ENCODE measurements around the gene UCK2.

The UCK2 gene

DNA sequence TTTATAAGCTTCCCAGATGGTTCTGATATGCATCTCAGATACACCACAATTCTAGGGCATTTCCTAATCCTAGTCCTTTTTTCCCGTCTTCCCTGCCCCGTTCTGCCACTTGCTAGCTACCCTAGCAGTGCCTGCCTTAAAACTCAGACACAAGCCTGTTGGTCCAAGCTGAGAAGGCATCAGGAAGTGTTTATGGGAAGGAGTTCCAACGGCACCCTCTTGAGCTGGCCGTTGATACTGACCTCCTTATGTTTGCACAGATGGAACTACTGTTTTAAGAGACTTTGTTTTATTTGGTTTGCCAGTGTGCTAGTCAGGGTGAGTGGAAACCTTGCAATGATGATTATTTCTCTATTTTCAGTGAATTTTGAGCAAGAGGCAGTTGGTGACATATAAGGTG lies 67.2 kb downstream of the UCK2 start:
- Histone ChIP-seq H3K4me2 (no peak overlapping the region), H3K9ac (no peak overlapping the region), H3K36me3 (peaks cover 60 to 100% (median 94%) of the 10 kb centered on the region in 11 experiments), H4K20me1 (peaks cover 0 to 100% (median 72%) of the 10 kb centered on the region in 11 experiments; a peak in 18 of 22 replicates), H3K27ac (no peak overlapping the region), H3K27me3 (no peaks in the 10 kb centered on the region), H3K9me3 (replicated peaks in 1 of 11) (no peaks in the 10 kb centered on the region), H3K4me1 (peaks cover 2 to 14% (median 13%) of the 10 kb centered on the region in 10 experiments; a peak in 18 of 20 replicates), H3K4me3 (no peak overlapping the region)
- no peak for TF ChIP-seq Cebpa-rat (IDR thresholded peaks at IDR 0.05)

DNA sequence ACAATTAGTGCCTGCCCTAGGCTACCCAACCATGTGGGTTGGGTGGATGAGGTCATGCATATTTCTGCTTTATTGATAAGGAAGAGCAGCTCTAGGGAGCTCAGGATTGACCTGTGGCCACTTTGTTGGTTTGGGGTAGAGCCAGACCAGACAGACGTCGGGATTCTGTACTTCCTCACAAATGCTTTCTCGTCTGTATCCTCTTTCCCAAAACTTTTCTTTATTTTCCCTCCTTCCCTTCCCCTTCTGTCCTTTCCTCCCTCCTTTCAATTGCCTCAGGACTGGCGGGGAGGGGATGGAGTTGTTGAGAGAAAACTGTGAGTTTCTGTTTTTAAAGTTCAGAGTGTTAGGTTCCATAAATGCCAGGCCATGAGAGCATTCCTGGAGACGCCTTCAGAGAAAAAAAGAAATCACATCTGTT lies 68.0 kb downstream of the UCK2 start:
- Histone ChIP-seq H3K27me3 (no peaks in the 10 kb centered on the region), H3K36me3 (peaks cover 60 to 96% (median 86%) of the 10 kb centered on the region in 11 experiments), H3K27ac (no peak overlapping the region), H3K4me1 (peaks cover 11 to 23% (median 21%) of the 10 kb centered on the region in 10 experiments), H3K9ac (no peak overlapping the region), H3K4me2 (no peak overlapping the region), H3K9me3 (replicated peaks in 1 of 11) (no peaks in the 10 kb centered on the region), H3K4me3 (no peak overlapping the region), H4K20me1 (peaks cover 0 to 100% (median 72%) of the 10 kb centered on the region in 11 experiments; a peak in 18 of 22 replicates)
- no peak for TF ChIP-seq Cebpa-rat (IDR thresholded peaks at IDR 0.05)

DNA sequence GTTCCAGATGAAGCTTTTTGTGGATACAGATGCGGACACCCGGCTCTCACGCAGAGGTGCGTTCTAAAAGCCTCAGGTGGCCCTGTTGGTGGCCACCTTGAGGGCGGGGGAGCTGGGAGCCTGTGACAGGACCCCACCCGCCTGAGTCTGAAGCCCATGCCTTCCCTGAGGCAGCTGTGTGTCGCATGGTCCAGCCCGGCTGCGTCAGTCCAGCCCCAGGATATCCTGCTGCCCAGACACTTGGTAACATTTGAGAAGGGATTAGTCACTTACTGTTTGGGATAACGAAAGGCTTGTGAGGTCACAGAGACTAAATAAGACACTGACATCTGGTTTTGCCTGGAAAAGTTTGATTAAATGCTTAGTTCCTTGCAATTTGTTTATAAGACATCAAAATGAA lies 68.9 kb downstream of the UCK2 start:
- Histone ChIP-seq H3K4me3 (no peak overlapping the region), H3K9me3 (replicated peaks in 1 of 11) (no peaks in the 10 kb centered on the region), H3K4me2 (no peak overlapping the region), H3K9ac (no peak overlapping the region), H3K36me3 (peaks cover 56 to 95% (median 82%) of the 10 kb centered on the region in 11 experiments), H4K20me1 (peaks cover 0 to 100% (median 72%) of the 10 kb centered on the region in 11 experiments; a peak in 18 of 22 replicates), H3K27ac (no peak overlapping the region), H3K27me3 (no peaks in the 10 kb centered on the region), H3K4me1 (peaks cover 17 to 31% (median 29%) of the 10 kb centered on the region in 10 experiments)
- no peak for TF ChIP-seq Cebpa-rat (IDR thresholded peaks at IDR 0.05)

DNA sequence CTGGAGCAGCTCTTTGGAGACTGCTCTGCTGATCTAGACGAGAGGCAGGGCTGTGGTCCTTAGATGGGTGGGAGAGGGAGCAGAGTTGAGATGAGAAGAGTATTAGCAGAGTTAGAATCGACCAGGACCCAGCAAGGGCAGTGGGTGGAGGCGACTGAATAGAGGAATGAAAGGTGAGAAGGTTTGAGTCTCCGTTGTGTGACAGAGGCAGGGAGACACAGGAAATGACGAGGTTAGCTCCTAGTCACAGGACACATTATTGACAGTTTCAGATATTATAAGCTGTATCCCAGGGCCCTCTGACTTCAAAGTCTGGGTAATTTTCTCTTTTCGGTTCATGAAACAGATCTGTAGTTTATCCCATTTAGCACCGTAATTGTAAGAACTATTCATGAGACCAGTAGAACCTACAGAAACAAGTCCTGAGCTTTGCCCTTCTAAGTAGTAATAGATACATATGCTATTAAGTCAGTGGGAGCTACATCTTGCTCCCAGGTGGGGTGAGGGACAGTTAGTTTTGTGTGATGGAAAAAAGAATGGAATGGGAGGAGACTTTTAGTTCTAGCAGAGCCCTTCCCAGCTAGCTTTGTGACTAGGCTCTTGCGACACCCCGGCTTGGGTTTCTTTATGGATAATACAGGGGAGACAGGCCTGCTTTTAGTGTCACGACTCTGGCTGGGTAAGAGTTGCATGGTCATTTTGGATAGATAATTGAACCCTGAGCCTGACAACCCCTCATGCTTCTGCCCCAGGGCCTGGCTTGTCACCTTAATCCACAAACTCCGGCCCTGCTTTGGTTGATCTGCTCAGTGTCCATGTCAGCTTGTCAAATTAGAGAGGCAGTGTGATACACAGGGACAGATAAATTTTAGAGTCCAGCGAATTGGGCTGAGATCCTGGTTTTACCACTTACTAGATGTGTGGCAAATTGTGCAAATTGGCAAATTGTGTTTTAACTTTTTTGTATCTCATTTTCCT lies 70.2 kb downstream of the UCK2 start:
- Histone ChIP-seq H3K9ac (no peak overlapping the region), H3K4me2 (no peak overlapping the region), H3K27ac (no peak overlapping the region), H4K20me1 (peaks cover 0 to 97% (median 70%) of the 10 kb centered on the region in 11 experiments; a peak in 18 of 22 replicates), H3K9me3 (replicated peaks in 1 of 11) (no peaks in the 10 kb centered on the region), H3K27me3 (no peaks in the 10 kb centered on the region), H3K36me3 (peaks cover 44 to 94% (median 80%) of the 10 kb centered on the region in 11 experiments), H3K4me1 (peaks cover 17 to 33% (median 30%) of the 10 kb centered on the region in 10 experiments), H3K4me3 (no peak overlapping the region)
- TF ChIP-seq Cebpa-rat (IDR thresholded peaks at IDR 0.05): no peak

DNA sequence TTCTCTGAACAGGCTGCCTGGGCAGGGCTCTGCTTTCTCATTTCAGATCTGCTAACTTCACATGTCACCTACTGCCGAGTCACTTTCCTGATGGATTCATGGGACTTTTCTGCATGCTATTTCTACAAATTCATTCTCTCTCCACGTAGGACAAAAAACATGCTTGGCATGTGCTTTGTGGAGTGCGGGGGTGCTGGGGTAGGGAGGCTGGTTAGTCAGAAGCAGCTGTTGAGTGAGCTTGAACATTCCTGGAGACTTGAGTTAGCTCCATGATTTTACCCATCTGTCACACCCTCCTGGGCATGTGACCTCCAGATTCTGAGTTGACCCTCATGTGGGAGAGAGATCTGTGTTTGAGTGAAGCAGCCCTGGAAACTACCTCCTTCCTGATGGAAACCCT lies 71.4 kb downstream of the UCK2 start:
- Histone ChIP-seq H3K4me1 (peaks cover 24 to 39% (median 34%) of the 10 kb centered on the region in 10 experiments), H3K9ac (no peak overlapping the region), H3K4me2 (peak overlapping the region in 8 of 11 experiments; percentile 41 to 78 (median 64); a peak in 11 of 22 replicates), H3K4me3 (no peak overlapping the region), H3K27me3 (no peaks in the 10 kb centered on the region), H3K36me3 (peaks cover 43 to 94% (median 81%) of the 10 kb centered on the region in 11 experiments), H3K9me3 (replicated peaks in 1 of 11) (no peaks in the 10 kb centered on the region), H3K27ac (no peak overlapping the region), H4K20me1 (peaks cover 0 to 96% (median 69%) of the 10 kb centered on the region in 11 experiments; a peak in 18 of 22 replicates)
- TF ChIP-seq Cebpa-rat (IDR thresholded peaks at IDR 0.05): no peak

DNA sequence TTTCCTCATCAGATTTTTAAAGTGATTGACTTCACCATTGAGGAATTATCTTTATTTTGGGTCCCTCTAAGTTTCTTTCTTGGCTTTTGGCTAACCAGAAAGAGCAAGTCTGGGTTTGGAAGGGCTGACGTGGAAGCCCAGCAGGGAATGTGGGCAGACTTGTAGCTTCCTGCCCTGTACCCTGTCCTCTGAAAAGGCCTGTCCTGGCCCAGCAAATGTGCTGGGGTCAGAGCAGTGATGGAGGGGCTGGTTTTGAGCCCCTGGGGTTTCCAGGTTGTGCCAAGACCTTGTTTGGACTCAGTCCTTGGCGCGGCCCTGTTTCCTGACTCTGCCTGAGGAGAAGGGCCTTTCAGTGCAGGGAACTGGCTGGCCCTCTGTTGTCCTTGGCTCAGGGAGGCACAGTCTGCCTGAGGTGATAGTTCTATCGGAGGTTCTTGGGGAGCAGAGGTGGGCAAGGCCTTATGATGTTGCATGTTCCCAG lies 72.1 kb downstream of the UCK2 start:
- H3K9ac ChIP-seq: 0 out of 22 replicates have a peak overlapping the region, but pooled peaks of 1 of the 11 experiments have one; percentile 25
- no peak for TF ChIP-seq Cebpa-rat (IDR thresholded peaks at IDR 0.05)
- H3K4me3 ChIP-seq: no peak overlapping the region
- peaks cover 24 to 42% (median 34%) of the 10 kb centered on the region in 10 experiments for H3K4me1 ChIP-seq
- no peaks in the 10 kb centered on the region for H3K27me3 ChIP-seq
- peak overlapping the region in 10 of 11 experiments; percentile 41 to 79 (median 64); a peak in 19 of 22 replicates for H3K4me2 ChIP-seq
- peaks cover 38 to 94% (median 81%) of the 10 kb centered on the region in 11 experiments for H3K36me3 ChIP-seq
- H4K20me1 ChIP-seq: peaks cover 0 to 95% (median 70%) of the 10 kb centered on the region in 11 experiments; a peak in 18 of 22 replicates
- peak overlapping the region in 2 of 11 experiments; percentile 1 to 11; a peak in 1 of 22 replicates for H3K27ac ChIP-seq
- no peaks in the 10 kb centered on the region for H3K9me3 ChIP-seq (replicated peaks in 1 of 11)

DNA sequence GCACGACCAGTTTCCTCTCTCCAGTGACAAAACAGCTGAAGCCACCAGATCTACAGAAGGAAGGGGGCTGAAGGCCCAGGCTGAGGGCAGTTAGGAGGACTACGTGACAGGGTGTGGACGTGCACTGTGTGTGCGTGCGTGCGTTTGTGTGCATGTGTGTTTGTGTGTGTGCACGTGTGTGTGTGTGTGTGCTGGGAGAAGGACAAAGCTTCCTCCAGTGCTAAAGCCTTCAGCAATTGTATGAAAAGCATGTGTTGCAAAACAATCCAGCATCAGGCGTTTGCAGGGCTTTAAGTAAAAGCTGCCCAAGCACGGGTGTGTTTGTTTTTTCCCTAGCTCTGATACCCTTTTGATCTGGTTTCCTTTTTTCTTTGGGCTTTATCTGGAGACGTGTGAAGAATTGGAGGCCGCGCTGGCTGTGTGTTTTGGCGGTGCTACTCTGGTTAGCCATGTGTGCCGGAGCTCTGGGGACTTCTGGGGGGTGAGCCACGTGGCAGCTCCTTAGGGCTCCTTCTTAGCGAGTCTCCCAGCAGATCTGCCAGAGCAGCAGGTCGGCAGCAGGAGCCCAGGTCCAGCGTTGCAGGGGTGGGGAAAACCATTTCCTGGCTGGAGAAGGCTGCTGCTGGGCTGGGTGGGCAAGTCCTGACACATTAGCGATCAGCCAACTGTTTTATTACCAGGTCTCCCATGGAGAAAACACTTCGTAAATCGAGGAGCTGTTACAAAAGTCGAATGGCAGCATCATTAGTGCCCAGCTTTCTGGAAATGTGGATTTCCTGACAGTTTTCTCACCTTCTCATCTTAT lies 73.4 kb downstream of the UCK2 start:
- H4K20me1 ChIP-seq: peaks cover 0 to 95% (median 71%) of the 10 kb centered on the region in 11 experiments; a peak in 18 of 22 replicates
- peak overlapping the region in 5 of 11 experiments; percentile 13 to 61 (median 44); a peak in 7 of 22 replicates for H3K9ac ChIP-seq
- peak overlapping the region; percentile 25 to 79 (median 64) for H3K4me2 ChIP-seq
- no peaks in the 10 kb centered on the region for H3K9me3 ChIP-seq (replicated peaks in 1 of 11)
- H3K27me3 ChIP-seq: no peaks in the 10 kb centered on the region
- H3K4me1 ChIP-seq: peaks cover 24 to 42% (median 34%) of the 10 kb centered on the region in 10 experiments
- peaks cover 30 to 94% (median 81%) of the 10 kb centered on the region in 11 experiments for H3K36me3 ChIP-seq
- TF ChIP-seq Cebpa-rat (IDR thresholded peaks at IDR 0.05): no peak
- peak overlapping the region in 4 of 11 experiments; percentile 17 to 41 (median 29); a peak in 5 of 22 replicates for H3K27ac ChIP-seq
- no peak overlapping the region for H3K4me3 ChIP-seq

DNA sequence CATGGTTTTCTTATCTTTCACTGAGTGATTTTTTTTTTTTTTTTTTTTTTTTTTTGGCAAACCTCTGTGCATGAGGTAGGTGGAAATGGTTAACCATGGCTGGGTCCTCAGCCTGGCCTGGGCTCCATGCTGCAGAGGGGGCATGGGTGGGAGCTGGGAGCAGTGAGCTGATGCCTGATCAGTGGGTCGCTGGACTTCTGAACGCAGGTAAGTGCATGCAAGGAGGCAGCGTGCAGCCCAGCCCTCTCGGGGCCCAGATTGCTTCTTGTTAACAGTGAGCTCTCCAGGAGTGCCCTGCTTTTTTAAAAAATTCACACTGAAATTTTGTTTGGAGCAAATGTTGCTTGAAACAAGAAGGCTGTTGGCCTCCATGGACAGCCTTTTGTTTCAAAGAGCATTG lies 75.2 kb downstream of the UCK2 start:
- peaks cover 0 to 95% (median 66%) of the 10 kb centered on the region in 11 experiments; a peak in 18 of 22 replicates for H4K20me1 ChIP-seq
- H3K4me1 ChIP-seq: peaks cover 24 to 42% (median 36%) of the 10 kb centered on the region in 10 experiments
- H3K27ac ChIP-seq: no peak overlapping the region
- no peak overlapping the region for H3K4me2 ChIP-seq
- H3K27me3 ChIP-seq: no peaks in the 10 kb centered on the region
- TF ChIP-seq Cebpa-rat (IDR thresholded peaks at IDR 0.05): no peak
- H3K36me3 ChIP-seq: peaks cover 32 to 94% (median 81%) of the 10 kb centered on the region in 11 experiments
- H3K9me3 ChIP-seq (replicated peaks in 1 of 11): no peaks in the 10 kb centered on the region
- H3K9ac ChIP-seq: no peak overlapping the region
- H3K4me3 ChIP-seq: no peak overlapping the region

Measured in BLaER1 treated with 17β-estradiol and CSF1 and Interleukin-3, amounts not matched to agents 10 nM and 100 nM (cell line).